ENCODE results near the gene GRIN3A. TPM values are rescaled to one million over a fixed set of nuclear protein-coding genes. Genes with fewer than 3 reads are reported as not detected.
A peak's percentile ranks its signal among the peaks of the same experiment; 100 is the strongest.

GRIN3A gene
- total RNA-seq, 1 experiment from 2014 or later: 0.02 TPM

DNA sequence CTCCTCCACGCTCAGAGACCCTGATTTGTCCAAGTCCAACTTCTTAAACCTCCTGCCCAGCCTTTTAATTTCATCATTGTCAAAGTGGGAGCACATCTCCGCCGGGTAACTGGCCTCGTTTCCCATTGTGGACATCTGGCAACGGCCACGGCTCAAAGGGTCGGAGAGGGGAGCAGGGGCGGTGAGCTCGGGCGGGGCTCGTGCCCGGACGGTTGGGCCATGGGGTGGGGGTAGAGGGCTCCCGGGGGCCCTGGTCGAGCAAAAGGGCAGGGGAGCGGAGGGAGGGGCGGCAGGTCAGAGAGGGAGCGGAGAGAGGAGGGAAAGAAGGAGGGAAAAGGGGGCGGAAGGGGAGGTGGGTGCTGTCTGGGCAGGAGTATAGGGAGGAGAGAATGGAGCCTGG, 143.7 kb downstream of the GRIN3A start, which contains the start of gene PPP3R2:
Gene PPP3R2, minus strand, starts transcription at position 174 of the 400 bp plus-strand sequence. Its CDS starts 48 bp downstream, at position 126.
- H3K4me1 Mint-ChIP-seq: peaks cover 6% of the 10 kb centered on the region
- no peak for DNase-seq (ENCODE audit: low spot score)
- no peak within 1 kb of the TSS for H3K4me3 Mint-ChIP-seq
- H3K36me3 Mint-ChIP-seq: no peaks in the 10 kb centered on the region
- ChIA-PET CTCF (no interaction called here), POLR2A (no interaction called here)
- H3K27ac Mint-ChIP-seq: no peak within 1 kb of the TSS
- TF ChIP-seq ZNF317 (CRISPR knock-in tag; IDR thresholded peaks at IDR 0.05; ENCODE audit: borderline replicate concordance, low read depth) (no peak), ZNF121 (CRISPR knock-in tag; IDR thresholded peaks at IDR 0.05) (no peak), GRHL2 (CRISPR knock-in tag; IDR thresholded peaks at IDR 0.05; ENCODE audit: insufficient replicate concordance, severe bottlenecking) (no peak), JUN (CRISPR knock-in tag; IDR thresholded peaks at IDR 0.05) (no peak), MYBL2 (CRISPR knock-in tag; IDR thresholded peaks at IDR 0.05) (no peak), ZNF219 (CRISPR knock-in tag; IDR thresholded peaks at IDR 0.05; ENCODE audit: borderline replicate concordance) (no peak), NR3C1 (CRISPR knock-in tag; conservative IDR thresholded peaks at IDR 0.05; ENCODE audit: low read depth) (no peak)
- TF ChIP-seq, protein P1, sequence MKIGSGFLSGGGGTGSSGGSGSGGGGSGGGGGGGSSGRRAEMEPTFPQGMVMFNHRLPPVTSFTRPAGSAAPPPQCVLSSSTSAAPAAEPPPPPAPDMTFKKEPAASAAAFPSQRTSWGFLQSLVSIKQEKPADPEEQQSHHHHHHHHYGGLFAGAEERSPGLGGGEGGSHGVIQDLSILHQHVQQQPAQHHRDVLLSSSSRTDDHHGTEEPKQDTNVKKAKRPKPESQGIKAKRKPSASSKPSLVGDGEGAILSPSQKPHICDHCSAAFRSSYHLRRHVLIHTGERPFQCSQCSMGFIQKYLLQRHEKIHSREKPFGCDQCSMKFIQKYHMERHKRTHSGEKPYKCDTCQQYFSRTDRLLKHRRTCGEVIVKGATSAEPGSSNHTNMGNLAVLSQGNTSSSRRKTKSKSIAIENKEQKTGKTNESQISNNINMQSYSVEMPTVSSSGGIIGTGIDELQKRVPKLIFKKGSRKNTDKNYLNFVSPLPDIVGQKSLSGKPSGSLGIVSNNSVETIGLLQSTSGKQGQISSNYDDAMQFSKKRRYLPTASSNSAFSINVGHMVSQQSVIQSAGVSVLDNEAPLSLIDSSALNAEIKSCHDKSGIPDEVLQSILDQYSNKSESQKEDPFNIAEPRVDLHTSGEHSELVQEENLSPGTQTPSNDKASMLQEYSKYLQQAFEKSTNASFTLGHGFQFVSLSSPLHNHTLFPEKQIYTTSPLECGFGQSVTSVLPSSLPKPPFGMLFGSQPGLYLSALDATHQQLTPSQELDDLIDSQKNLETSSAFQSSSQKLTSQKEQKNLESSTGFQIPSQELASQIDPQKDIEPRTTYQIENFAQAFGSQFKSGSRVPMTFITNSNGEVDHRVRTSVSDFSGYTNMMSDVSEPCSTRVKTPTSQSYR (CRISPR knock-in tag; IDR thresholded peaks at IDR 0.05): no peak
- TF ChIP-seq, protein P2, sequence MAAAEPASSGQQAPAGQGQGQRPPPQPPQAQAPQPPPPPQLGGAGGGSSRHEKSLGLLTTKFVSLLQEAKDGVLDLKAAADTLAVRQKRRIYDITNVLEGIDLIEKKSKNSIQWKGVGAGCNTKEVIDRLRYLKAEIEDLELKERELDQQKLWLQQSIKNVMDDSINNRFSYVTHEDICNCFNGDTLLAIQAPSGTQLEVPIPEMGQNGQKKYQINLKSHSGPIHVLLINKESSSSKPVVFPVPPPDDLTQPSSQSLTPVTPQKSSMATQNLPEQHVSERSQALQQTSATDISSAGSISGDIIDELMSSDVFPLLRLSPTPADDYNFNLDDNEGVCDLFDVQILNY (CRISPR knock-in tag; IDR thresholded peaks at IDR 0.05): no peak
- TF ChIP-seq, protein P3, sequence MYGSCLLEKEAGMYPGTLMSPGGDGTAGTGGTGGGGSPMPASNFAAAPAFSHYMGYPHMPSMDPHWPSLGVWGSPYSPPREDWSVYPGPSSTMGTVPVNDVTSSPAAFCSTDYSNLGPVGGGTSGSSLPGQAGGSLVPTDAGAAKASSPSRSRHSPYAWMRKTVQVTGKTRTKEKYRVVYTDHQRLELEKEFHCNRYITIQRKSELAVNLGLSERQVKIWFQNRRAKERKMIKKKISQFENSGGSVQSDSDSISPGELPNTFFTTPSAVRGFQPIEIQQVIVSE (CRISPR knock-in tag; IDR thresholded peaks at IDR 0.05; ENCODE audit: borderline replicate concordance): no peak
- TF ChIP-seq, protein P4, sequence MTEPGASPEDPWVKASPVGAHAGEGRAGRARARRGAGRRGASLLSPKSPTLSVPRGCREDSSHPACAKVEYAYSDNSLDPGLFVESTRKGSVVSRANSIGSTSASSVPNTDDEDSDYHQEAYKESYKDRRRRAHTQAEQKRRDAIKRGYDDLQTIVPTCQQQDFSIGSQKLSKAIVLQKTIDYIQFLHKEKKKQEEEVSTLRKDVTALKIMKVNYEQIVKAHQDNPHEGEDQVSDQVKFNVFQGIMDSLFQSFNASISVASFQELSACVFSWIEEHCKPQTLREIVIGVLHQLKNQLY (CRISPR knock-in tag; IDR thresholded peaks at IDR 0.05): no peak
- TF ChIP-seq, protein P5, sequence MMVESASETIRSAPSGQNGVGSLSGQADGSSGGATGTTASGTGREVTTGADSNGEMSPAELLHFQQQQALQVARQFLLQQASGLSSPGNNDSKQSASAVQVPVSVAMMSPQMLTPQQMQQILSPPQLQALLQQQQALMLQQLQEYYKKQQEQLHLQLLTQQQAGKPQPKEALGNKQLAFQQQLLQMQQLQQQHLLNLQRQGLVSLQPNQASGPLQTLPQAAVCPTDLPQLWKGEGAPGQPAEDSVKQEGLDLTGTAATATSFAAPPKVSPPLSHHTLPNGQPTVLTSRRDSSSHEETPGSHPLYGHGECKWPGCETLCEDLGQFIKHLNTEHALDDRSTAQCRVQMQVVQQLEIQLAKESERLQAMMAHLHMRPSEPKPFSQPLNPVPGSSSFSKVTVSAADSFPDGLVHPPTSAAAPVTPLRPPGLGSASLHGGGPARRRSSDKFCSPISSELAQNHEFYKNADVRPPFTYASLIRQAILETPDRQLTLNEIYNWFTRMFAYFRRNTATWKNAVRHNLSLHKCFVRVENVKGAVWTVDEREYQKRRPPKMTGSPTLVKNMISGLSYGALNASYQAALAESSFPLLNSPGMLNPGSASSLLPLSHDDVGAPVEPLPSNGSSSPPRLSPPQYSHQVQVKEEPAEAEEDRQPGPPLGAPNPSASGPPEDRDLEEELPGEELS (CRISPR knock-in tag; IDR thresholded peaks at IDR 0.05): no peak
- TF ChIP-seq, protein P6, sequence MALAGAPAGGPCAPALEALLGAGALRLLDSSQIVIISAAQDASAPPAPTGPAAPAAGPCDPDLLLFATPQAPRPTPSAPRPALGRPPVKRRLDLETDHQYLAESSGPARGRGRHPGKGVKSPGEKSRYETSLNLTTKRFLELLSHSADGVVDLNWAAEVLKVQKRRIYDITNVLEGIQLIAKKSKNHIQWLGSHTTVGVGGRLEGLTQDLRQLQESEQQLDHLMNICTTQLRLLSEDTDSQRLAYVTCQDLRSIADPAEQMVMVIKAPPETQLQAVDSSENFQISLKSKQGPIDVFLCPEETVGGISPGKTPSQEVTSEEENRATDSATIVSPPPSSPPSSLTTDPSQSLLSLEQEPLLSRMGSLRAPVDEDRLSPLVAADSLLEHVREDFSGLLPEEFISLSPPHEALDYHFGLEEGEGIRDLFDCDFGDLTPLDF (CRISPR knock-in tag; IDR thresholded peaks at IDR 0.05): no peak
- no peaks in the 10 kb centered on the region for H3K9me3 Mint-ChIP-seq
- no peak for ATAC-seq
- no peaks in the 10 kb centered on the region; the same call in 1 of the 2 replicates for H3K27me3 Mint-ChIP-seq (ENCODE audit: low read depth)

DNA sequence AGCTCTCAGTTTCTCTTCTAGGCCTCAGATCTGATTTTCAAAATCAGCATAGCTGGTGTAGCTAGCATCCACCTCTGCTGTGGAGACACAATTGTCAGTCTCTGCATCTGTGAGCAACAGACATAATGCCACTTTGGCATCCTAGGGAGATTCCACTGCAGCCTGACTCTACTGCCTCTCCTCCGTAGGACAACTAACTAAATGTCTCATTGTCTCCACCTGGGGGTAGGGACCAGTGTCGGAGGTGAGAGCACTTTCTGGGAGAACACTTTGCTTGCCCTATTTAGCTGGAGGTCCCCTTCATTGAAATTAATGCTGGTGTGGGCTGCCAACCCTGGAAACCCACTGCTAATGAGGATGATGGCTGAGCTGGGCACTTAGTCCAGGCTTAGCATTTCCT, 145.1 kb downstream of the GRIN3A start:
- POLR2A ChIA-PET: no interaction called here
- Mint-ChIP-seq H3K4me3 (no peak overlapping the region), H3K27ac (no peak overlapping the region)
- TF ChIP-seq, protein P7, sequence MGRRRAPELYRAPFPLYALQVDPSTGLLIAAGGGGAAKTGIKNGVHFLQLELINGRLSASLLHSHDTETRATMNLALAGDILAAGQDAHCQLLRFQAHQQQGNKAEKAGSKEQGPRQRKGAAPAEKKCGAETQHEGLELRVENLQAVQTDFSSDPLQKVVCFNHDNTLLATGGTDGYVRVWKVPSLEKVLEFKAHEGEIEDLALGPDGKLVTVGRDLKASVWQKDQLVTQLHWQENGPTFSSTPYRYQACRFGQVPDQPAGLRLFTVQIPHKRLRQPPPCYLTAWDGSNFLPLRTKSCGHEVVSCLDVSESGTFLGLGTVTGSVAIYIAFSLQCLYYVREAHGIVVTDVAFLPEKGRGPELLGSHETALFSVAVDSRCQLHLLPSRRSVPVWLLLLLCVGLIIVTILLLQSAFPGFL (CRISPR knock-in tag; IDR thresholded peaks at IDR 0.05; ENCODE audit: borderline replicate concordance): no peak
- no peak for TF ChIP-seq SP1 (CRISPR knock-in tag; conservative IDR thresholded peaks at IDR 0.05)
- TF ChIP-seq, protein P8, sequence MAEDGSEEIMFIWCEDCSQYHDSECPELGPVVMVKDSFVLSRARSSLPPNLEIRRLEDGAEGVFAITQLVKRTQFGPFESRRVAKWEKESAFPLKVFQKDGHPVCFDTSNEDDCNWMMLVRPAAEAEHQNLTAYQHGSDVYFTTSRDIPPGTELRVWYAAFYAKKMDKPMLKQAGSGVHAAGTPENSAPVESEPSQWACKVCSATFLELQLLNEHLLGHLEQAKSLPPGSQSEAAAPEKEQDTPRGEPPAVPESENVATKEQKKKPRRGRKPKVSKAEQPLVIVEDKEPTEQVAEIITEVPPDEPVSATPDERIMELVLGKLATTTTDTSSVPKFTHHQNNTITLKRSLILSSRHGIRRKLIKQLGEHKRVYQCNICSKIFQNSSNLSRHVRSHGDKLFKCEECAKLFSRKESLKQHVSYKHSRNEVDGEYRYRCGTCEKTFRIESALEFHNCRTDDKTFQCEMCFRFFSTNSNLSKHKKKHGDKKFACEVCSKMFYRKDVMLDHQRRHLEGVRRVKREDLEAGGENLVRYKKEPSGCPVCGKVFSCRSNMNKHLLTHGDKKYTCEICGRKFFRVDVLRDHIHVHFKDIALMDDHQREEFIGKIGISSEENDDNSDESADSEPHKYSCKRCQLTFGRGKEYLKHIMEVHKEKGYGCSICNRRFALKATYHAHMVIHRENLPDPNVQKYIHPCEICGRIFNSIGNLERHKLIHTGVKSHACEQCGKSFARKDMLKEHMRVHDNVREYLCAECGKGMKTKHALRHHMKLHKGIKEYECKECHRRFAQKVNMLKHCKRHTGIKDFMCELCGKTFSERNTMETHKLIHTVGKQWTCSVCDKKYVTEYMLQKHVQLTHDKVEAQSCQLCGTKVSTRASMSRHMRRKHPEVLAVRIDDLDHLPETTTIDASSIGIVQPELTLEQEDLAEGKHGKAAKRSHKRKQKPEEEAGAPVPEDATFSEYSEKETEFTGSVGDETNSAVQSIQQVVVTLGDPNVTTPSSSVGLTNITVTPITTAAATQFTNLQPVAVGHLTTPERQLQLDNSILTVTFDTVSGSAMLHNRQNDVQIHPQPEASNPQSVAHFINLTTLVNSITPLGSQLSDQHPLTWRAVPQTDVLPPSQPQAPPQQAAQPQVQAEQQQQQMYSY (CRISPR knock-in tag; IDR thresholded peaks at IDR 0.05): no peak

More for the DNA sequence above, 145.1 kb downstream of the GRIN3A start:
- peak; percentile 75 for ATAC-seq
- Mint-ChIP-seq H3K36me3 (no peaks in the 10 kb centered on the region), H3K9me3 (no peaks in the 10 kb centered on the region), H3K27me3 (ENCODE audit: low read depth) (no peaks in the 10 kb centered on the region; the same call in 1 of the 2 replicates), H3K4me1 (peaks cover 6% of the 10 kb centered on the region)
- CTCF ChIA-PET: interaction anchor here (1.5 kb wide), 2 partner anchors 8 to 144 kb away, joined by 3 to 6 read pairs; no protein-coding TSS in a partner anchor
- DNase-seq (ENCODE audit: low spot score): no peak
